Activated CD8-positive, alpha-beta memory T cell treated with anti-CD3 and anti-CD28 coated beads for 4 hours (primary cell): Measurements from ENCODE around the gene FGF22.

Source experiments
- DNase-seq, 2 donors: peaks; one replicate each; pipeline ENCODE4 v3.0.0-alpha.2; 2020; ENCODE audit warnings: low read depth in 2 of 2

Gene FGF22

DNA sequence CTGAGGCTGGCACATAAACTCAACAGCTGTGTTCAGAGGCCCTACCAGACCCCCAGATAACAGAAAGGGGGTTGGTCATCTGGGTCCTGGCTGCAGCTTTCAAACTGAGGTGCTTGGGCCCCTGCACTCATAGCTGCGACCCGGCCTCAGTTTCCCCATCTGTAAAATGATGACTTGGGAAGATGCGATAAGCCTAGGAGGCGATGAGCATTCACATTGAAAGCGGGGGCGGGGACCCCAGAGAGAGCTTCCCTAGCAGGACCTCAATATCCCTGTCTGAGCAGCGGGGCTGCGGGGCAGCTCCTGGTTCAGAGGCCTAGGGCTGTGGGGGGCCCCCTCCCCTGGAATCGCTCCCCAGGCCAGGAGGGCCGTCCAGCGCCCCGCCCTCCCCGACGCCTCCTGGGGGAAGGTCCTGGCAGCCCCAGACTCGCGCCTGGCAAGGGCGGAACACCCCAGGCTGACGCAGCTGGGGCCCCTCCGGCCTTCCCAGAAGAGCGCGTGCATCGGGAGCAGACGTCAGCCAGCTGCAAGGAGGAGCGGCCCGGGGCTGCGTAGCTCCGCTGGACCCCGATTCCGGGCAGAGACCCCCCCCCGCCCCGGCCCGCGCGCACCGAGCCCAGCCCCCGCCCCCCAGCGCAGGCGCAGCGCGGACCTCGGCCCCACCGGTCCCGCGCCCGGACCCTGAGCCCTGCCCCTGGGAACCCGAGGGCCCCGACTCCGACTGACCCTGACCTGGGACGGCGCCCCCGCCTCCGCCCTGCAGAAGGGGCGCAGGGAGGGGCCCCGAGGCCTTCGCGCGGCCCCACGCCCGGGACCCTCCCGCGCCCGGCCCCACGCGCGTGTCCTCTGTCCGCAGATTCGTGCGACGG lies 40.0 kb downstream of the FGF22 start:
- DNase-seq, result no peak

DNA sequence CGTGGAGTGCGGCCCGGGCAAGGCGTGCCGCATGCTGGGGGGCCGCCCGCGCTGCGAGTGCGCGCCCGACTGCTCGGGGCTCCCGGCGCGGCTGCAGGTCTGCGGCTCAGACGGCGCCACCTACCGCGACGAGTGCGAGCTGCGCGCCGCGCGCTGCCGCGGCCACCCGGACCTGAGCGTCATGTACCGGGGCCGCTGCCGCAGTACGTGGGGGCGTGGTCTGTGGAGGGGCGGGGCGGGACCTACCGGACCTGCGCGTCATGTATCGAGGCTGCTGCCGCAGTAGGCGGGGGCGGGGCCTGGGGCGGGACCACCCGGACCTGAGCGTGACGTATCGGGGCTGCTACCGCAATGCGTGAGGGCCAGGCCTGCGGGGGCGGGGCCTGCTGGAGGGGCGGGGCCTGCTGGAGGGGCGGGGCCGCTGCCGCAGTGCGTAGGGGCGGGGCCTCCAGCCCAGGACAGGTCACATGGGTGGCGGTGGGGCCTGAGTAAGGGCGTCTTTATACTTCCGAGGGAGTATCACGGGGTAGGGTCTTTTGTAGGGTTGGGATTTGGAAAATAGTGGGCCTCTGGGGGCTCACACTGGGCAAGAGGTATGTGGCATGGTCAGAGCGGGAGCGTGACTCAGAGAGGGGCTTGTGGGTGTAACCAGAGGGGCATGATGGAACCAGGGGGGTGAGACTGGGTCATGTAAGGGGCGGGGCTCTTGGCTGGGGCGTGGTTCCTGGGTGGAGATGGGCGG lies 40.8 kb downstream of the FGF22 start:
- DNase-seq, result peak; percentile 99

DNA sequence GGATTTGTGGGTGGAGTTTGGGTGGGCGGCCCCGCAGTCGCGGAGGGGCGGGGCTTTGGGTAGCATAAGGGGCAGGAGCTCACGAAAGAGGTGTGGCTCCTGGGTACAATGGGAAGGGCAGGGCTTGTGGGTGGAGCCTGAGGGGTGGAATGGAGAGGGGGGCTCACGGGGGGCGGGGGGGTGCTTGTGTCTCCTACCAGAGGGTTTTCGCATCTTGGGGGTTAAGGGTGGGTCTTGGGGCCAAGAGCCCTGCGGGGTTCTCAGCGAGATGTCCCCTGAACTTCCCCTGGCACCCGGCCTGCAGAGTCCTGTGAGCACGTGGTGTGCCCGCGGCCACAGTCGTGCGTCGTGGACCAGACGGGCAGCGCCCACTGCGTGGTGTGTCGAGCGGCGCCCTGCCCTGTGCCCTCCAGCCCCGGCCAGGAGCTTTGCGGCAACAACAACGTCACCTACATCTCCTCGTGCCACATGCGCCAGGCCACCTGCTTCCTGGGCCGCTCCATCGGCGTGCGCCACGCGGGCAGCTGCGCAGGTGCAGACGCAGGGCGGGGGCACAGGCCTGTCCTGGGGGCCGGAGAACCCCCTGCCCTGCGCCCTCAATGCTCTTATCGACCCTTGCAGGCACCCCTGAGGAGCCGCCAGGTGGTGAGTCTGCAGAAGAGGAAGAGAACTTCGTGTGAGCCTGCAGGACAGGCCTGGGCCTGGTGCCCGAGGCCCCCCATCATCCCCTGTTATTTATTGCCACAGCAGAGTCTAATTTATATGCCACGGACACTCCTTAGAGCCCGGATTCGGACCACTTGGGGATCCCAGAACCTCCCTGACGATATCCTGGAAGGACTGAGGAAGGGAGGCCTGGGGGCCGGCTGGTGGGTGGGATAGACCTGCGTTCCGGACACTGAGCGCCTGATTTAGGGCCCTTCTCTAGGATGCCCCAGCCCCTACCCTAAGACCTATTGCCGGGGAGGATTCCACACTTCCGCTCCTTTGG lies 41.6 kb downstream of the FGF22 start:
- no peak for DNase-seq

DNA sequence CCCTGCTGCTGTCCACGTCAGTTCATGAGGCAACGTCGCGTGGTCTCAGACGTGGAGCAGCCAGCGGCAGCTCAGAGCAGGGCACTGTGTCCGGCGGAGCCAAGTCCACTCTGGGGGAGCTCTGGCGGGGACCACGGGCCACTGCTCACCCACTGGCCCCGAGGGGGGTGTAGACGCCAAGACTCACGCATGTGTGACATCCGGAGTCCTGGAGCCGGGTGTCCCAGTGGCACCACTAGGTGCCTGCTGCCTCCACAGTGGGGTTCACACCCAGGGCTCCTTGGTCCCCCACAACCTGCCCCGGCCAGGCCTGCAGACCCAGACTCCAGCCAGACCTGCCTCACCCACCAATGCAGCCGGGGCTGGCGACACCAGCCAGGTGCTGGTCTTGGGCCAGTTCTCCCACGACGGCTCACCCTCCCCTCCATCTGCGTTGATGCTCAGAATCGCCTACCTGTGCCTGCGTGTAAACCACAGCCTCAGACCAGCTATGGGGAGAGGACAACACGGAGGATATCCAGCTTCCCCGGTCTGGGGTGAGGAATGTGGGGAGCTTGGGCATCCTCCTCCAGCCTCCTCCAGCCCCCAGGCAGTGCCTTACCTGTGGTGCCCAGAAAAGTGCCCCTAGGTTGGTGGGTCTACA lies 43.1 kb downstream of the FGF22 start:
- DNase-seq, result no peak

DNA sequence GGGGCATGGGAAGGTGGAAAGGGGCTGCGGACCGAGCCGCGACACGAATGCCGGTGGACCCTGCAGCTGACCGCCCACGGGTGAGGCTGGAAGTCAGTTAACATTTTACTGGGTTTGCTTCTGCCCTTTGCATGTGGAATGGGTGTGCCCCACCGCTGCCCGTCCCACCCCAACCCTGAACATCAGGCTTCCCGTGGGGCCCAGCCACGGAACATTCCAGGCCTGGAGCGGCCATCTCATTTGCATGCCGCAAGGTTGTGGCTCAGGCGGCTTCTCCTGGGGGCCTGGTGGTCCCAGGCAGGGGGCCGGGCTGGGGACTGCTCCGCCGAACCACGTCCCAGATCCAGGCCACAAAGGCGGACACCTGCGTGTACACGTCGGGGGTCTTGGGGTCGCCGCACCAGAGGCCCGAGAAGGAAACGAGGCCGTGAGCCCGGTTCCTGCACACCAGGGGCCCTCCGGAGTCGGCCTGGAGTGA lies 45.8 kb downstream of the FGF22 start:
- DNase-seq, result no peak

DNA sequence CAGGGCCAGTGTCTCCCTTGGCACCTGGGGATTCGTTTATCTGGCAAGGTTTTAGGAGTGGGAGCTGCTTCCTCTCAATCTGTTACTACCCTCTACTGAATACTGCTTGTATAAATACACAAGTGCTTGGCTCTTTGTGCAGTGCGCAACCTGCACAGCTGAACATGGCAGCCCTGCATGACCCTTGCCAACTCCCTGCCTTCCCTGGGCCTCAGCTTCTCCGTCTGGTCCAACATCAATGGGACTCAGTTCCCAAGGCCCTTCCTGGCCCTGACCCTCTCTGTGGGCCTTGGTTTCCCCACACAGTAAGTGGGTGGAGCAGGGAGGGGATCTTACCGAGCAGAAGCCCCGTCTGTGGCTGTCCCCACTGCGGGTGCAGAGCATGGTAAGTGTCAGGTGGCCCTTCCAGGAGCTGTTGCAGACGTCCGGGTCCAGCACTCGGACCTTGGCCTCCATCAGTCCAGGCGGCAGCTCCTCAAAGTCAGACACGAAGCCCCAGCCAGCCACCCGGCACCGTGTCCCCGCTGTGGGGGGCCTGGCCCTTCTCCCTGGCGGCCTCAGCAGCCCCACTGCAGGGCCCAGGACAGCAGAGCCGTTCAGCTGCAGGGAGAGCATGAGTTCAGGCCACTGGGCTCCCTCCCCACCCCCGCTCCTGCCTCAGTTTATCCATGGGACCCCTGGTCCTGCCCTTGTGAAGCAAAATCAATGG lies 47.1 kb downstream of the FGF22 start:
- no peak for DNase-seq

DNA sequence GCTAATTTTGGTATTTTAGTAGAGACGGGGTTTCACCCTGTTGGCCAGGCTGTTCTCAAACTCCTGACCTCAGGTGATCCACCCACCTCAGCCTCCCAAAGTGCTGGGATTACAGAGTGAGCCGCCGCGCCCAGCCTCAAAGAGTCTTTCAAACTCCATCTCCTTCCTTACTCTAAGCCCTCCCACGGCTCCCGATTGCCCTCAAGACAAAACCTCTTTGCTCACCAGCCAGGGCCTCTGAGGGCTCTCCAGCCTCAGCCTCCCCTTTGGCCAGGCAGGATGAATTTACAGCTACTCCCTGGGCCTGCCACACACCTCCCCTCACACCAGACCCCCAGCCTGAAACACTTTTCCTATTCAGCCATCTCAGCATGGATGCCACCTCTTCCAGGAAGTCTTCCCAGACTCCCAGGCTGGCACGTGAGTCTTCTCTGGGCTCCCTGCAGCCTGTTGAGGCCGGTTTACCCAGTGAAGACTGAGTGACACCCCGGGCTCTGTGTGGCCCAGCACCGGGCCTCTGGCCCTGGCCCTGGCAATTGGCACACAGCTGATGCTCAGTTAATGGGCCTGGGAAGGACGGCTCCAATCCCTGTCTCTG lies 48.0 kb downstream of the FGF22 start:
- no peak for DNase-seq

DNA sequence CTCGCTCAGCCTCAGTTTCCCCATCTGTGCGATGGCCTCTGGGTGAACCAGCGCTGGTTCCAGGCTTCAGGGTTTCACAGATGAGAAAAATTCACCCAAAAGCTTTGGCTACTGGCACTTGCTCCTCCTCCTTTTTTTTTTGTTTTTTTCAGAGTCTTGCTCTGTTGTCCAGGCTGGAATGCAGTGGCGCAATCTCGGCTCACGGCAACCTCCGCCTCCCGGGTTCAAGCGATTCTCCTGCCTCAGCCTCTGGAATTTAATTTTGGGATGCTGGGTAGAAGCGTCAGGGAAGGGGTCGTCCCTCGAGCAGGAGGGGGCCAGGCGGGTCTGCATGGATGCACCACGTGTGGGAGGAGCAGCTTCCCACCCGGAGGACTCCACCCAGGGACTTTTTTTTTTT lies 48.5 kb downstream of the FGF22 start:
- no peak for DNase-seq

DNA sequence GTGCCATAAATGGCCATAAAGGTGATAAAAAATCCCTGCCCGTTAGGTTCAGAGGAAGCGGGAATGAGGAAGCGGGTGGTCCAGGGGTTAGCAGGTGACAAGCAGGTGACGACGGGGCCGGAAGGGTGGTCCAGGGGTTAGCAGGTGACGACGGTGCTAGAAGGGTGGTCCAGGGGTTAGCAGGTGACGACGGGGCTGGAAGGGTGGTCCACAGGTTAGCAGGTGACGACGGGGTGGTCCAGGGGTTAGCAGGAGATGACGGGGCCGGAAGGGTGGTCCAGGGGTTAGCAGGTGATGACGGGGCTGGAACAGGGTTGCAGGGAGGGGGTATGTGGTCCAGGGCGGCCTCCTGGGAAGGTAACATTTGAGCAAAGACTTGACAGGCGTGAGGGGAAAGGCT lies 49.3 kb downstream of the FGF22 start:
- DNase-seq, result no peak

DNA sequence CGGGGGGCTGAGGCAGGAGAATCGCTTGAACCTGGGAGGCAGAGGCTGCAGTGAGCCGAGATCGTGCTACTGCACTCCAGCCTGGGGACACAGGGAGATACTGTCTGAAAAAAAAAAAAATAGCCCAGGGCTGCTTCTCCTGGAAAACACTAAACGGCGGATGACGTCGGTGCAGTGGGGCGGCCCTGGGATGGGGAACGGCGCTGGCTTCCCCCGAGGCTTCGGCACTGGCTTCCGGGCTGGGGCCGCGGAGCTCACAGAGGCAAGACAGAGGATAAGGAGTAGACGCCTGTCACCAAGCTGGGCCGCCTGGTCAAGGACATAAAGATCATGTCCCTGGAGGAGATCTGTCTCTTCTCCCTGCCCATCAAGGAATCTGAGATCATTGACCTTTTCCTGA lies 50.5 kb downstream of the FGF22 start:
- no peak for DNase-seq
